Superior temporal gyrus (tissue), 1 donor: ENCODE measurements around the gene TOX4.

Experiments
- DNase-seq: peaks from one replicate; pipeline ENCODE4 v3.0.0-alpha.2; 2016; ENCODE audit errors: extremely low spot score

TOX4 gene

DNA sequence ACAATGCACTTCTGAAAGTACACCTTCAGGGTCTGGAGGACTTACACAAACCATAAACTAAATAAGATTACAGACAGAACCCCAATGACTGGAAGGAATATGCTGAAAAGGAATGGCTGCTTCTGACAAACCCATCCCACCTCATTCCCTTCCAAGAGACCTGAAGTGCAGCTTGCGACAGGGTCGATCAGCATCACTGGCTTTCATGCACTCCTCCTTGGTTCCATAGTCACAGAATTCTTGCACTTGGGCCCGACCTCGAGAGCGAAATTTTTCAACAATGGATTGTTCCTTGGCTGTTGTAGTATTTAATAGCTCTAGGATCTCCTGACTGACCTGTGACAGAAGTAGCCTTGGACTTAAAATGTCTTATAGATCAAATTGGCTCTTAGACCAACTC lies 24.6 kb downstream of the TOX4 start:
- no peak for DNase-seq

DNA sequence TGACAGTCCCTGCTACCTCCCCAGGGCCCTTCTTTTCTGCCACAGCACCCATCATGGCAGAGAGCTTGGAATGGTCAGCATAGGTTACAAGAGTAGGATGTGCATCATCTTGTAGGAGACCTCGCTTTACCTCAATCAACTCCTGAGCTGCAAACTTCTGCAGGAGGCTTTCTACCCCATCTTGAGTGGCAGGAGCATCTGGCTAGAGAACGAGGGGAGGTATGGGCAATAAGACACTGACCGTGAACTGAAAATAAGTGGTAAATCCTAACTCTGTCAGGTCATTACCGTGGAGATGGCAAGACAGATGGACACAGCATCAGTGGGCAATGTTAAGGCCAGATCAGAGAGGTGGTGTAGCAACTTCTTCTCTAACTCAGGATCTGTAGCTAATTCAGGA lies 26.4 kb downstream of the TOX4 start:
- DNase-seq = no peak

DNA sequence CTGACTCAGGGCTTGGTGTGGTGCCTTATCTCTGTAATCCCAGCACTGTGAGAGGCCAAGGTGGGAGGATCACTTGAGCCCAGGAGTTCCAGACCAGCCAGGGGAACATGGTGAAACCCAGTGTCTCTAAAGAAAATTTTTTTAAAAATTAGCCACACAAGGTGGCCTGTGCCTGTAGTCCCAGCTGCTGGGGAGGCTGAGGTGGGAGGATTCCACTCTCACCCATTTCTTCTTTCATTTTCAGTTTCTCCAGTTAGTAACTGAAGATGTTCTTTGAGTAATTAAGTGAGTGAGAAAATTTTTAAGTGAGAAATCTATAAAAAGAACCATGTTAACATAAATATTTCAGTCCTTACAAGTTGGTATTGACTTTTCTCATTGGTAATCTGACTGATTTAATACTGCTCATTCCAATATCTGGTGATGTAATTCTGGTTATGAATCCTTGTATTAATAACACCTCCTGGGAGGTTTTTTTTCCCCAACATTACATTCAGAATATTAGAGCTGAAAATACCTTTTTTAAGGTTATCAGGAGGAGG lies 28.1 kb downstream of the TOX4 start:
- DNase-seq = no peak

DNA sequence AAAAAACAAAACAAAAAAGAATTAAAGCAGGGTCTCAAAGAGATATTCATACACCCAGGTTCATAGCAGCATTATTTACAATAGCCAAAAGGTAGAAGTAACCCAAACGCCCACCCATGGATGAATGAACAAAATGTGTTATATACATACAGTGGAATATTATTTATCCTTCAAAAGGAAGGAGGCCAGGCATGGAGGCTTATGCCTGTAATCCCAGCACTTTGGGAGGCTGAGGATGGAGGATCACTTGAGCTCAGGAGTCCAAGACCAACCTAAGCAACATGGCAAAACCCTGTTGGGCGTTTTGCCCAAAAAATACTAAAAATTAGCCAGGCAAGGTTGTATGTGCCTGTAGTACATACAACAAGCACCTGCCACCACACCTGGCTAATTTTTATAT lies 29.6 kb downstream of the TOX4 start:
- no peak for DNase-seq

DNA sequence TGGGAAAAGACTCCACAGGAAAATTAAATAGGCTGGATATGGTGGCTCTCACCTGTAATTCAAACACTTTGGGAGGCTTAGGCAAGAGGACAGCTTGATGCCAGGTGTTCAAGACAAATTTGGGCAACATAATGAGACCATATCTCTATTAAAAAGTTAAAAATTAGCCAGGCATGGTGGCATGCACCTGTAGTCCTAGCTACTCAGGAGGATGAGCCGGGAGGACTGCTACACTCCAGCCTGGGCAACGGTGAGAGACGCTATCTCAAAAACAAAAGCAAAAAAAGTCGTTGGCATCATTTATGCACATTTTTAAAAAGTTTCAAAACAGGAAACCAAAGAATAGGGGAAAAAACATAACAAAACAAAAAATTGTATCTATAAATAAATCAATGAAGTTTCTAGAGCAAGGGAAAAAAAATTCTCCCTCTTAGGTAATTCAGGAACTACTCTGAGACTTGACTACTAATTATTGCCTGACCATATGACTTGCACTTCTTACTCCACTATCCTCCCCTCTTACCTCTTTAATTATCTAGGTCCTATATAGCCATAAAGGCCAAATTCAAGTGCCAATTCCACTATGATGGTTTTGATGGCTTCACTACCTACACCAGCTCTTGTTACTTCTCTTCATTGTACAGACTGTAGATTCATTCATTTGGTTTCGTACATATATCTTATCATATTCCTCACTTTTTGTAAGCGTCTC lies 32.6 kb downstream of the TOX4 start:
- DNase-seq = no peak

DNA sequence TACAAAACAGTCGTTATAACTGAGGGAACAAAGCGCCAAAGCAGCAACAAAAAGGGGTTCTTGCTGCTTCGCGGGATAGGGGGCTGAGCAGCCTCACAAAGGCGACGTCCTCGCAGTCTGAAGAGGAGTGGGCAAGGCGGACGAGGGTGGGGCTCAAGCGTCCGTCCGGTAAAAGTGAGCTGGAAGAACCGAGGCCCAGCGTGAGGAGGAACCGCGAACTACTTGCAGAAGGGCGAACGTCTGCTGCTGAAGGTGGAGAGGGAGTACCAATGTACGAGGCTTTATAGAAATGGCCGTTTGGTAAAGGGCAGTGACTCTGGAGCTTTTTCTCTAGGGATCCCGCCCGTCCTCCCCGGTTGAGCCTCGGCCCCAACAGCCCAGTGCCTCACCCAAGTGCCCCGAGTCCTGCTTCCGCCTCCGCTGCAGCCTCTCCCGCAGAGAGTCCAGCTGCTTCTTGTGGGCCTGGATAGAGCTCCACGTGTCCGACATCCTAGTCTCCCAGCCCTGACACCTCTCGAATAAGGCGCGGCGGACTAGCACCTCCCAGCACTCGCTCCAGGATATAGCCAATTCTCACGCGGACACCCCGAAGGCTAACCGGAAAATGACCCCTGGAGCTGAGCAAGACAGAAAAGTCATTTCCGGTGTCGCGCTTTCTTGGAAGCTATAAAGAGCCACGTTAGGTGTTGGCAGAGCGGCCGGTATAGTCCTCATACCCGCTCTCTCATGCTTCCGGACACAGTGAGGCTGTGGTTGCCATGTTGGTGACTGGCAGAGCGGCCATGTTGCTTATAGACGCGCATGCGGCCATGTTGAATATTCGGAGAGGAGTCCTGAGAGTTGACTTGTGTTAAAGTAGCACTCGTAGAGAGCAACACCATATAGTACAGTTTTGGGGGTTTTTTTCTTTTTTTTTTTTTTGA lies 34.0 kb downstream of the TOX4 start, which contains the start of gene METTL3:
Gene METTL3 (minus strand): TSS at position 606 of the 923 bp plus-strand sequence. CDS start 117 bp downstream, at position 489.
- peak; percentile 100 for DNase-seq

DNA sequence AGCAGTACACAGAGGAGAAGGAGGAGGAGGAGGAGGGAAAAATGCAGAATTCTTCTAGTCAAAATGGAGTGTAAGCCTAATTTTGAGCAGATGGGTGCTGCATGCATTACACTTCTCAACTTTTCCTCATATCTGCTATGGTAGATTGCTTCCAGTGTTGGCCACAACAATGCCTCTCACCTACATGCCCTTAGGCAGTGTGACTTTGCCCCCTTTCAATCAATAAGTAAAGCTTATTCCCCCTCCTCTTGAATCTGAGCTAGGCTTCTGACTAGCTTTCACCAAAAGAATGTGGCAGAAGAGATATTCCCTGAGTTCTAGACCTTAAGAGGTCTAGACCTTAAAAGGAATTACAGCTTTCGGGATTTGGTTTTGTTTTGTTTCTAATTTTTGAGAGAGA lies 37.3 kb downstream of the TOX4 start:
- DNase-seq = no peak

DNA sequence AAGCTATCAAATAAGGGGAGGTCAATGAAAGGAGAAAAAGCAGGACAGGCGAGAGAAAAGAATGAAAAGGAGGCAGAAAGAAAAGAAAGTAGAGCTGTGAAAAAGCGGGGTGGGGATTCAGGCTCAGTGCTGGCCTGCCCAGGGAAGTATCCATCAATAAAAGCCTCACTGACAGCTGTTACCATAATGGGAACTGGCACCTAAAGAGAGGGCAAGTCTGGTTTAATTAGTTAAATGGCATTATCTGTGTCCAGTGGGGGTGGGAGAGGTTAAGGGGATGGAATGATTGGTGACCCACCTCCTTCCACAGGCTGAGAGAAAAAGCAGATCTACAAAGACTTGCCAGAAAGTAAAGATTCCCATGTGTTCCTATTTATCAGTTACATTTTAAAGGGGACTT lies 41.7 kb downstream of the TOX4 start:
- DNase-seq = no peak

DNA sequence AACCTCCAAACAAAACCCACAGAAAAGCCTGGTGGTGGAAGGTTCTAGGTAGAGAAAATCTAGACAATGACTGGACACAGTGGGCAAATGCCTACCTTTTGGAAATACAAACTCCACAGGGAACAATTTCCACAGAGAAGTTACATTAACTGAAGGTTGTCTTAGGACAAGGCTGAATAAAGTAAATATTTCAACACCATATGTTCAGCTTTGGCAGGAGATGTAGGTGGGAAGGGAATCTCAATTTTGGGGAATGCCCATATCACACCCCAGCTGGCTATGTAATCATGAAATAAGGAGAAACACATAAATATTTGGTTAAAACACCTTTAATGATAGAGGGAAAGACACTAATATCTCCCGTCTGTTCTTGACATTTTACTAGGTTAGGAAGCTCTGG lies 43.8 kb downstream of the TOX4 start:
- DNase-seq = no peak

DNA sequence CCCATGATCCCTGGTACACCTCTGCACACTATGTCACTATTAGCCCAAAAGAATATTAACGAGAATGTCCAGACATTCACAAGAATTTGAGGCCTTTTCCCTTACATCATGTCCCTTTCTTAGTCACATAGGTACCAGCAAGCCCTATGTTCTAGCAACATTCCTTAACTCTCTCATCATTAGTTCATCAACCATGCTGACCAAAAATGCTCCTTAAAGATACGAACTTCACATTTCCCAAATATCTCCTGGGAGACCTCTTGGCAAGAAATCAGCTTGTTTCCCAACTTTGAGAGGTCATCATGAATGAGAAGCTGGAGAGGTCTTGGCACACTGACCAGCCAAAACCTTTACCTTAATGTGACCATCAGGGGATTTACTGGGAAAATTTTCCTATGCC lies 44.5 kb downstream of the TOX4 start:
- DNase-seq = no peak

DNA sequence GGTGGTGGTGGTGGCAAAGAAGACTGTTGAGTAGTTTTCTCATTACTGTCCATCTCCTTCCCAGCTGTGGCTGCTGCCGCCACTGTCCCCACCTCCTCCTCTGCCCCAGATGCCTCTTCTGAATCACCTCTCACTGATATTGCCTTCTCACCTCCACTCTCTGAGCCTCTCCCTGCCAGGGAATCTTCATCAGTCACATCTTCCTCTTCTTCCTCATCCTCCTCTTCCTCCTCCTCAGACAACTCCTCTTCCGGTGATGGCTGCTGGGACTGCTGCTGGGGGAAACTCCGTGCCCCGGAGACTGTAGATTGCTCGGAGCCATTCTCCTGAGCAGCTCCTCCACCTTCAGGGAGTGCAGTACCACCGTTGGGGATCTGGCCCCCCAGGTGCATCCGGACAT lies 46.2 kb downstream of the TOX4 start:
- no peak for DNase-seq

DNA sequence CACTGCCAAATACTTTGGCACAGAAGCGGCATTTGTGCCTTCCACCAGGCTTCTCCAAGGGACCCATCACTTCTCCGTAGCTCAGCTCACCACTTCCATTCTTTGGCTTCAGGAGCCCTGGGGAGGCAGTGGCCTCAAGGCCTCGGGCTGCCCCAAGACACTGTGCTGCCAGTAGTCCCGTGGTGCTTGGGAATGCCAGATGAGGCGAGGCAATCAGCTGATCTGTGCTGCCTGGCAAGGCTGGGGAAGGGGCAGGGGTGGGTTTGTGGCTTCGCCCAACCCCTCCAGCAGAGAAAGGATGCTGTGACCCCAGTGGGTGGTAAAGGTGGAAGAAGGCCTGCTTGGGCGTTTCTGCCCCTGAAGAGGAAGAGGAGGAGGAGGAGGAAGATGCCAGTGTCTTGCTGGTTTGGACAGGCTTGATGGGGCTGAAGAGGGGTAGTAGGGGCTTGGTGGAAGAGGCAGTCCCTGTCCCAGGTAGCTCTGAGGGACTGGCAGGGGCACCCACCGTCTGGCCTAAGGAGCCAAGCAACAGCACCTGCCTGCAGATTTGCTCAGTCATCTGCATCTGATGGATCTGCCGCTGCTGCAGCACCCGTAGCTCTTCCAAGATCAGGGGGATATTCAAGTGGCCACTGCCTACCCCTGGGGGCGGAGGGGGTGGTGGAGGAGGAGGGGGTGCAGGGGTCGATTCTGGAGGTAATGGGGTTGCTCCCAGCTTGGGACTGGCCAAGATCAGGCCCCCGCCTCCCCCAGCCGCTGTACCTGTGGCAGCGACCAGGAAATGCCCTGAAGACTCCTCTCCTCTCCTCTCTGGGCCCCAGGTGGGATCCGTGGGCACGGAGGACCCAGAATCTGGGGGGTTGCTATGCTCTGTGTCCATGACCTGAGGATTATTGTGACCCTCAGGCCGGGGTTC lies 47.8 kb downstream of the TOX4 start:
- DNase-seq = no peak

DNA sequence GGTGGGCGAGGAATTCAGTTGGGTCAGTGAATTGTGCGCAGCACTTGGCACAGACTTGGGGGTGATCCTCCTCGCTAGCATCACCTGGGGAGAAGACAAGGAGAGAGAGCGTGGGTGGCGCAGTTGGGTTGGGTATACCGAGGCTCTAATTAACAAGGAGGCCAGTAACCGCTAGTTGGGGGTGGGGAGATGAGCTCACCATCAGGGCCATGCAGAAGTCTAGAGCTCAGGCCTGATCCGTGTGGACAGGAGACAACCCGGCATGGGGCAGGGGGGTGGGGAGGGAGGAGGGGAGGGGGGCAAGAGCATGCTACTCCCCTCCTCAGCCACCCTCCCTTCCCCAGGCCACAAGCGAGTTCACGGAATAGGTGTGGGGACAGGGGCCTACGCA lies 48.6 kb downstream of the TOX4 start:
- DNase-seq = no peak

DNA sequence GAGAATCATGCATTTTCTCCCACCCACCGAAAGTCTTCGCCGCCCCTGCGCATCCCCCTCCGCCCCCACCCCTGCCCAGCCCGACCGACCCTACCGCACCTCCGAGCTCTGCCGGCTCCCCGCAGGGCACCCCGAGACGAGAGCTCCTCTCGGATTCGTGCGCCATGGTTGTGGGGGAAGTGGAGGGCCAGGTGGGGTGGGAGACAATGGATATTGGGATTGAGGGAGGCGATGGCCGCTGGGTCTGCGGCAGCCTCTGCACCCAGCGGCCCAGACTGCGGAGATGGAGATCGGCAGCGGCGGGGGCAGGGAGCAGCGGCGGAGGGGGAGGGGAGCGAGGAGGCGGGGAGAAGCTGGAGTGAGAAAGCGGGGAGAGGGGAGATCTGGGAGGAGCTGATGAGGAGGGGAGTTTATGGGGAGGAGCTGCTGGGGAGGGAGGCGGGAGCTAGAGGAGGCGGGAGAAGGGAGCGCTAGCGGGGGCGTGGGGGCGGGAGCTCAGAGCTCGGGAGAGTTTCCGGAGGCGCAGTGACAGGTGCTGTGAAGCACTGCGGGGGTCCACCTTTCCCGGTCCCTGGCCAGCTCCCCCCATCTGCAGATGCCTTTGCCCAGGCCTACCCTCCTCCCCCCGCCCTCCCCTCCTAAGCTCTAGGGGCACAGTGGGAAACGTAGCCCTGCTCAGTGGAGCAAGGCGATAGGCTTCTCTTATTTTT lies 49.1 kb downstream of the TOX4 start, which contains the start of gene SALL2:
Gene SALL2 (minus strand): TSS at position 385 of the 710 bp plus-strand sequence. CDS start 219 bp downstream, at position 166.
- DNase-seq = no peak

DNA sequence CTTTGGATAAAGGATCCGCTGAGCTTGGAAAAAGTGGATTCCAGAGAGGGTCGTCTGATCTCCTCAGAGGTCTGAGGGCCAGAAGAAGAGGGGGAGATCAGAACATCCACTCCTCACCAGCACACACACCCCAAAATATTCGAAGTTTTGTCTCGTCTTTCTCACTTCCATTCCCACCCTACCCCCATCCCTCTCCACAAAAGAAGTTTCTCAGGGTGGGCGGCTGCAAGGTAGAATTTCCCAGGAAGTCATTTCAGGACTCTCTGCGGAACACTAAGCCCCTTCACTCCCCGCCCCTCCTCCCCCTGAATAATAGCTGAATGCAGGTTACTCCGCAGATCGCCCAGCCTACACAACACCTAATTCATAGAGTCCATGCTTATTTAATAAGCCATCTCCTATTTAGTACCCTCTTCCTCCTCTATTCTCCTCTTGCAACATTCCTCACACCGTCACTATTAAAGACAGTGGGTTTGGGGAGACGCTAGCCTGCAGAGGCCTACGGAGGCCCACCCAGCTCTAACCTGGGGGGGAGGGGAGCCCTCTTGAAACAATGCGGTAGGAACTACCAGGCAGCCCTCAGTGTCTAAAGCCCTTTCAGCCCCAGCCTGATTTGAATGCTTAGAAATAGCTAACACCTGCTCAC lies 49.8 kb downstream of the TOX4 start:
- DNase-seq = no peak

DNA sequence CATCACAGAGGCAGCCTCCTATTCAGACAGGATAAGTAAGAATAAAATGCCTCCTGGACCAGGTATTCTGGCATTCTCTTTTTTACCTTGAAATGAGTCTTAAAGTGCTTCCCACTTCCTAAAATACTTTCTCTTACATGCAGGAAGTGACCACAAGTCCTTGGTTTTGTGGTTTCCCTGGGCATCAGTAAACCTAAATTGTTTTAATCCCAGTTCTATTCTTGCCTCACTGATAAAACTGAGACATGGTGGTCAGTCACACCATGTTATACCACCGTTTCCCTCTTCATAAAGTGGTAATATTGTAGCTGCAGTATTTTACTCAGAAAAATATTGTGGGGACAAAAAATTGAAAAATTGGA lies 50.3 kb downstream of the TOX4 start:
- DNase-seq = no peak

DNA sequence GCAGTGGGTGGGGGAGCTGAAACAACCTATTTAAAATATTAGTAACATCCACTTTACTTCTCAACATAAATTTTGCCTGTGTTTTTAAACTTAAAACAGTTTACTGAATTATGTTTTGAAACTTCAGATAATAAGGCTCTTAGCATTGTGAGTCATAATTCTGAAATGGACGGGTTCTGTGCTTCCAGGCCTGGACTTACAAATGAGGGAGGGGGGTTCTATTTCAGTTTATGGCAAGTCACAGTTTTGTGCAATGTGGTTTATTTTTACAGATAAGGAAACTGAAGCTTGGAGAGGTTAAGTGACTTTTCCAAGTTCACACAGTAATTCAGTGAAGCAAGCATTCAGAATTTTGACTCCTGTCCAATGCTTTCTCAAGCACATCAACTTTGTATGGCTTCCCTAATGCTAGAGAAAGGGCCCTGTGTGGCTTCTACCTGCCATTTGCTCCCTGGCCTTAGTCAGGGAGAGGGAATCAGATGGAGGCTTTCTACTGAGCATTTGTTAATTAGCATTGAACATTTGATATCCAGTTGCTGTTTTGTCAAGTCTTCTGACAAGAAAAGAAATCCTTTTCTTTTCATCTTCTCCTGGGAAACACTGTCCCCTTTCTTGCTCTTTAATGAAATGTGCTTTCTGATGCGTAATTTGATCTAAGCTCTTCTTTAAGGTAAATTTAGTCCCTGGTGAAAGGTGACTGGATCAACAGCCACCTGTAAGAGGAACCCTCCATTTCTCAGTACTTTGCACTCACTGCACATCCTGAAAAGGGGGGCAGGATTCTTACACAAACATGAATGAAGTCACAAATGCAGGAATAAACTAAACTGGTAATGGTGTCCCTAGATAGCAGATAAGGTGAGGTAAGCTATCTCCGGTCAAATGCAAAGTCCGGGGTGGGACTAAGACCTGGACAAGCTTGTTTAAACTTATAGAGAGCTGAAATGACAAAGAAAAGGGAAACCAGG lies 51.7 kb downstream of the TOX4 start:
- DNase-seq = no peak

DNA sequence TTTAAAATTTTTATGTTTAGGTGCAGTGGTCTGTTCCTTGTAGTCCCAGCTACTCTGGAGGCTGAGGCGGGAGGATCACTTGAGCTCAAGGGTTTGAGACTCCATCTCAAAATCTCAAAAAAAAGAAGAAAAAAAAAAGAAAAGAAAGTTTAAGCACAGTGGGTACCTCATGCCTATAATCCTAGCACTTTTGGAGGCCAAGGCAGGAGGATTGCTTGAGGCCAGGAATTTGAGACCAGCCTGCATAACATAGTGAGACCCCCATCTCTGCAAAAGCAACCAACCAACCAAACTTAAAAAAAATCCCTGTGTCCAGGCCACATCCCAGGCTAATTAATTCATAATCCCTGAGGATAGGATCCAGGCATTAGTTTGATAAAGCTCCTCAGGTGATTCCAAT lies 52.5 kb downstream of the TOX4 start:
- no peak for DNase-seq

DNA sequence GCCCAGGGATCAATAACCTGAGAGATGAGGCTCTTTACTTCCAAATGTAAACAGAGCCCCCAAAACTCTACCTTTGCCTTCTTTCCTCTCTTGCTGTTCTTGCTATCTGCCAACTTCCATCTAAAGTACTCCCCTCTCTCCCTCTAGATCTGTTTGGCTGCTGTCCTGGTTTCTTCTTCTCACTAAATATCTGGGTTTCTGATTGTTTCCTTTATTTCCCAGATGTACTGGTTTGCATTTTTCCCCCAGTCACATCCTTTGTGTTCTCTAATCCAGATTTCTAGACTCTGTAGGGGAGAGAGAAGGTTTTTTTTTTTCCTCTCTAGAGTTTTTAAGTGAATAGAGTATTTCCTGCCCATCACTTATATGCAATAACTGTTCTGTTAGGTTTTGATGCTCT lies 56.3 kb downstream of the TOX4 start:
- DNase-seq = no peak
